ENCODE measurements around the gene MAPT. TPM values are rescaled to one million over a fixed set of nuclear protein-coding genes. Genes with fewer than 3 reads are reported as not detected.

MAPT gene
- total and polyA plus RNA-seq, 9 donors = 3.8 to 8.8 (median 5.8) TPM

- WGBS (ENCODE audit: insufficient coverage) = 38% methylated on average over 10 of the region's 15 CpGs
- DNase-seq = no peak
- Histone ChIP-seq H3K27ac (ENCODE audit: low read length) (no peak overlapping the region), H3K36me3 (ENCODE audit: control insufficient read depth, insufficient read depth, low read length) (no peaks in the 10 kb centered on the region), H3K27me3 (ENCODE audit: control insufficient read depth, insufficient read depth, low read length) (peaks cover 13% of the 10 kb centered on the region), H3K4me1 (ENCODE audit: control insufficient read depth, insufficient read depth, low read length) (peaks cover 4% of the 10 kb centered on the region), H3K9me3 (replicated peaks; ENCODE audit: control insufficient read depth, low read depth, low read length) (no peaks in the 10 kb centered on the region), H3K4me3 (ENCODE audit: low read length) (no peak overlapping the region)
Observed at GRCh38 chr17:45848868-45849535, 45.4 kb upstream of the MAPT start.

GRCh38 chr17:45849536-45849990 is 44.8 kb upstream of the MAPT start:
- no peaks in the 10 kb centered on the region for H3K36me3 ChIP-seq (ENCODE audit: control insufficient read depth, insufficient read depth, low read length)
- H3K27ac ChIP-seq (ENCODE audit: low read length) = no peak overlapping the region
- H3K4me3 ChIP-seq (ENCODE audit: low read length) = no peak overlapping the region
- H3K4me1 ChIP-seq (ENCODE audit: control insufficient read depth, insufficient read depth, low read length) = peaks cover 4% of the 10 kb centered on the region
- DNase-seq = no peak
- H3K9me3 ChIP-seq (replicated peaks; ENCODE audit: control insufficient read depth, low read depth, low read length) = no peaks in the 10 kb centered on the region
- 77% methylated on average over 6 of the region's 7 CpGs for WGBS (ENCODE audit: insufficient coverage)
- peaks cover 13% of the 10 kb centered on the region for H3K27me3 ChIP-seq (ENCODE audit: control insufficient read depth, insufficient read depth, low read length)

- no peak for DNase-seq
- H3K27me3 ChIP-seq (ENCODE audit: control insufficient read depth, insufficient read depth, low read length) = peaks cover 13% of the 10 kb centered on the region
- peaks cover 4% of the 10 kb centered on the region for H3K4me1 ChIP-seq (ENCODE audit: control insufficient read depth, insufficient read depth, low read length)
- H3K36me3 ChIP-seq (ENCODE audit: control insufficient read depth, insufficient read depth, low read length) = no peaks in the 10 kb centered on the region
- WGBS (ENCODE audit: insufficient coverage) = 100% methylated on average over 1 of the region's 4 CpGs
- H3K4me3 ChIP-seq (ENCODE audit: low read length) = no peak overlapping the region
- no peaks in the 10 kb centered on the region for H3K9me3 ChIP-seq (replicated peaks; ENCODE audit: control insufficient read depth, low read depth, low read length)
- no peak overlapping the region for H3K27ac ChIP-seq (ENCODE audit: low read length)
Observed at GRCh38 chr17:45850011-45850410, 44.3 kb upstream of the MAPT start.

GRCh38 chr17:45850468-45850867 is 43.9 kb upstream of the MAPT start:
- DNase-seq = no peak
- H3K36me3 ChIP-seq (ENCODE audit: control insufficient read depth, insufficient read depth, low read length) = no peaks in the 10 kb centered on the region
- peaks cover 4% of the 10 kb centered on the region for H3K4me1 ChIP-seq (ENCODE audit: control insufficient read depth, insufficient read depth, low read length)
- no peaks in the 10 kb centered on the region for H3K9me3 ChIP-seq (replicated peaks; ENCODE audit: control insufficient read depth, low read depth, low read length)
- 79% methylated on average over 3 of the region's 5 CpGs for WGBS (ENCODE audit: insufficient coverage)
- H3K27ac ChIP-seq (ENCODE audit: low read length) = no peak overlapping the region
- peaks cover 13% of the 10 kb centered on the region for H3K27me3 ChIP-seq (ENCODE audit: control insufficient read depth, insufficient read depth, low read length)
- H3K4me3 ChIP-seq (ENCODE audit: low read length) = no peak overlapping the region

- Histone ChIP-seq H3K27ac (ENCODE audit: low read length) (no peak overlapping the region), H3K27me3 (ENCODE audit: control insufficient read depth, insufficient read depth, low read length) (peaks cover 13% of the 10 kb centered on the region), H3K4me3 (ENCODE audit: low read length) (no peak overlapping the region), H3K4me1 (ENCODE audit: control insufficient read depth, insufficient read depth, low read length) (peaks cover 4% of the 10 kb centered on the region), H3K36me3 (ENCODE audit: control insufficient read depth, insufficient read depth, low read length) (no peaks in the 10 kb centered on the region), H3K9me3 (replicated peaks; ENCODE audit: control insufficient read depth, low read depth, low read length) (no peaks in the 10 kb centered on the region)
- WGBS (ENCODE audit: insufficient coverage) = 79% methylated on average over 6 of the region's 6 CpGs
- DNase-seq = no peak
Observed at GRCh38 chr17:45851022-45851421, 43.3 kb upstream of the MAPT start.

GRCh38 chr17:45851464-45851863 is 42.9 kb upstream of the MAPT start:
- 22% methylated on average over 7 of the region's 8 CpGs for WGBS (ENCODE audit: insufficient coverage)
- Histone ChIP-seq H3K27me3 (ENCODE audit: control insufficient read depth, insufficient read depth, low read length) (peaks cover 11% of the 10 kb centered on the region), H3K9me3 (replicated peaks; ENCODE audit: control insufficient read depth, low read depth, low read length) (no peaks in the 10 kb centered on the region)

GRCh38 chr17:45851873-45852272 is 42.5 kb upstream of the MAPT start:
- Histone ChIP-seq H3K4me3 (ENCODE audit: low read length) (no peak overlapping the region), H3K4me1 (ENCODE audit: control insufficient read depth, insufficient read depth, low read length) (peaks cover 4% of the 10 kb centered on the region), H3K27ac (ENCODE audit: low read length) (no peak overlapping the region), H3K9me3 (replicated peaks; ENCODE audit: control insufficient read depth, low read depth, low read length) (no peaks in the 10 kb centered on the region), H3K36me3 (ENCODE audit: control insufficient read depth, insufficient read depth, low read length) (no peaks in the 10 kb centered on the region), H3K27me3 (ENCODE audit: control insufficient read depth, insufficient read depth, low read length) (peaks cover 10% of the 10 kb centered on the region)
- no CpG with 5 or more reads among the region's 1 CpG for WGBS (ENCODE audit: insufficient coverage)
- no peak for DNase-seq

More at GRCh38 chr17:45851464-45851863, 42.9 kb upstream of the MAPT start:
- DNase-seq = no peak
- peaks cover 4% of the 10 kb centered on the region for H3K4me1 ChIP-seq (ENCODE audit: control insufficient read depth, insufficient read depth, low read length)
- H3K27ac ChIP-seq (ENCODE audit: low read length) = no peak overlapping the region
- H3K36me3 ChIP-seq (ENCODE audit: control insufficient read depth, insufficient read depth, low read length) = no peaks in the 10 kb centered on the region
- H3K4me3 ChIP-seq (ENCODE audit: low read length) = no peak overlapping the region

- WGBS (ENCODE audit: insufficient coverage) = 21% methylated on average over 3 of the region's 12 CpGs
- H3K4me1 ChIP-seq (ENCODE audit: control insufficient read depth, insufficient read depth, low read length) = peaks cover 4% of the 10 kb centered on the region
- no peaks in the 10 kb centered on the region for H3K9me3 ChIP-seq (replicated peaks; ENCODE audit: control insufficient read depth, low read depth, low read length)
- H3K4me3 ChIP-seq (ENCODE audit: low read length) = no peak overlapping the region
- H3K27ac ChIP-seq (ENCODE audit: low read length) = no peak overlapping the region
- peaks cover 10% of the 10 kb centered on the region for H3K27me3 ChIP-seq (ENCODE audit: control insufficient read depth, insufficient read depth, low read length)
- H3K36me3 ChIP-seq (ENCODE audit: control insufficient read depth, insufficient read depth, low read length) = no peaks in the 10 kb centered on the region
- peak; percentile 63 for DNase-seq
Observed at GRCh38 chr17:45852535-45853297, 41.6 kb upstream of the MAPT start.

- H3K9me3 ChIP-seq (replicated peaks; ENCODE audit: control insufficient read depth, low read depth, low read length) = no peaks in the 10 kb centered on the region
- no peak overlapping the region for H3K4me3 ChIP-seq (ENCODE audit: low read length)
- DNase-seq = no peak
- no peaks in the 10 kb centered on the region for H3K36me3 ChIP-seq (ENCODE audit: control insufficient read depth, insufficient read depth, low read length)
- 79% methylated on average over 7 of the region's 9 CpGs for WGBS (ENCODE audit: insufficient coverage)
- H3K4me1 ChIP-seq (ENCODE audit: control insufficient read depth, insufficient read depth, low read length) = no peaks in the 10 kb centered on the region
- H3K27ac ChIP-seq (ENCODE audit: low read length) = no peak overlapping the region
- H3K27me3 ChIP-seq (ENCODE audit: control insufficient read depth, insufficient read depth, low read length) = peaks cover 10% of the 10 kb centered on the region
Observed at GRCh38 chr17:45854209-45854608, 40.1 kb upstream of the MAPT start.

- Histone ChIP-seq H3K4me1 (ENCODE audit: control insufficient read depth, insufficient read depth, low read length) (no peaks in the 10 kb centered on the region), H3K27me3 (ENCODE audit: control insufficient read depth, insufficient read depth, low read length) (peaks cover 10% of the 10 kb centered on the region), H3K9me3 (replicated peaks; ENCODE audit: control insufficient read depth, low read depth, low read length) (no peaks in the 10 kb centered on the region), H3K4me3 (ENCODE audit: low read length) (no peak overlapping the region), H3K36me3 (ENCODE audit: control insufficient read depth, insufficient read depth, low read length) (no peaks in the 10 kb centered on the region), H3K27ac (ENCODE audit: low read length) (no peak overlapping the region)
- 70% methylated on average over 1 of the region's 2 CpGs for whole genome bisulfite sequencing (ENCODE audit: insufficient coverage)
- DNase-seq = no peak
Observed at GRCh38 chr17:45855691-45856336, 38.5 kb upstream of the MAPT start.

Data from muscle of leg (tissue), 11 donors.